ENCODE measurements around the gene CERKL.

The CERKL gene

GRCh38 chr2:181553244-181553643 lies 103.7 kb downstream of the CERKL start:
- DNase-seq (ENCODE audit: low read depth) = no peak
- TF ChIP-seq CTCF (IDR thresholded peaks at IDR 0.05; ENCODE audit: low read length, missing control alignments) = no peak
- H3K4me3 ChIP-seq (replicated peaks; ENCODE audit: low read depth, low read length) = no peak overlapping the region

DNA sequence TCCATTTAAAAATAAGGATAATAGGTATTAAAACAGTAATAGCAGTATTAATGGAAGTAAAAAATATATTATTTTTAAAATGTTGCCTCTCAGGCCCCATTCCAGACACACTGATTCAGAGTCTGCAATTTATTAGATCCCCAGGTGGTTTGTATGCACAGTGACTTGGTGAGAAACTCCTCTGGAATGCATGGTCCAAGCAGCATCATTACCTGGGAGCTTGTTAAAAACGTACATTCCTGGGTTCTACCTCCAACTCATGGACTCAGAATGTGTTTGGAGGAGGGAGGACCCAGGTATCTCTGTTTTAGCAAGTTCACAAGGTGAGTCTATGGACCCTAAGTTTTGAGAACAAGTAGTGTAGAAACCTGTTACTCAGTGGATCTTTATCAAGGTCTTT lies 104.1 kb downstream of the CERKL start:
- H3K4me3 ChIP-seq (replicated peaks; ENCODE audit: low read depth, low read length) = no peak overlapping the region
- peak; percentile 9 for DNase-seq (ENCODE audit: low read depth)
- no peak for TF ChIP-seq CTCF (IDR thresholded peaks at IDR 0.05; ENCODE audit: low read length, missing control alignments)

- no peak for TF ChIP-seq CTCF (IDR thresholded peaks at IDR 0.05; ENCODE audit: low read length, missing control alignments)
- H3K4me3 ChIP-seq (replicated peaks; ENCODE audit: low read depth, low read length) = no peak overlapping the region
- DNase-seq (ENCODE audit: low read depth) = no peak
These were observed 110.8 kb downstream of the CERKL start for GRCh38 chr2:181546086-181546485.

DNA sequence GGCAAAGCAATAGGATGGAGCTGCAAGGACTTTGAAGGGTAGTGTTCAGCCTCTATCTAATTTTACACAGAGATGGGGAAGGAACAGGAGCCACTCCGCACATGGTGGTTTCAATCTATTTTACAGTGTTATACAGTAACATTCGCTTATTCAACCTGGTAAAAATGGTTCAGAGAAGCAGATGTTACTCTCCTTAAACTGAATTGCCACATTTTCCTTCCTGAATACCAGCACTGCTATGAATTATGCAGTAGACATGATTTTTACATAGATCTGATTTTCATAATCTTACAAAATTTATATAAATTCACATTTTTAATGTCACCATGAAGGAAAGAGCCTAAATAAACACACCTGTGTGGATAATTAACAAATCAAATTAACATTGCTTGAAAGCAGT lies 114.7 kb downstream of the CERKL start:
- H3K4me3 ChIP-seq (replicated peaks; ENCODE audit: low read depth, low read length) = no peak overlapping the region
- no peak for TF ChIP-seq CTCF (IDR thresholded peaks at IDR 0.05; ENCODE audit: low read length, missing control alignments)
- no peak for DNase-seq (ENCODE audit: low read depth)

DNA sequence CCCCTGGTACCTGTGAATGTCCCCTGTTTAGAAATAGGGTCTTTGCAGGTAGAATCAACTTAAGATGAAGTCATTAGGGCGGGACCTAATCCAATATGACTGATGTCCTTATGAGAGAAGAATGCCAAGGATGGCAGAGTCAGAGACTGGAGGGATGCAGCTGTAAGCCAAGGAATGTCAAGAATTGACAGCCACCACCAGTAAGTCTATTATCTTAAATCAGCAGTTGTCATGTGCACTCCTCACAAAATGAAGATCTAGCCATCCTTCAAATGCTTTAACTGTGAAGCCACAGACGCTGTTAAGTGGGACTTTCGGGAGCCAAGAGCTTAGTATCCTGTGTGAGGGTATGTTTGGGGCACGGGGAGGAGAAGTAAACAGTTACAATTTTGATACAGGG lies 116.5 kb downstream of the CERKL start:
- DNase-seq (ENCODE audit: low read depth) = no peak
- H3K4me3 ChIP-seq (replicated peaks; ENCODE audit: low read depth, low read length) = no peak overlapping the region
- TF ChIP-seq CTCF (IDR thresholded peaks at IDR 0.05; ENCODE audit: low read length, missing control alignments) = no peak

DNA sequence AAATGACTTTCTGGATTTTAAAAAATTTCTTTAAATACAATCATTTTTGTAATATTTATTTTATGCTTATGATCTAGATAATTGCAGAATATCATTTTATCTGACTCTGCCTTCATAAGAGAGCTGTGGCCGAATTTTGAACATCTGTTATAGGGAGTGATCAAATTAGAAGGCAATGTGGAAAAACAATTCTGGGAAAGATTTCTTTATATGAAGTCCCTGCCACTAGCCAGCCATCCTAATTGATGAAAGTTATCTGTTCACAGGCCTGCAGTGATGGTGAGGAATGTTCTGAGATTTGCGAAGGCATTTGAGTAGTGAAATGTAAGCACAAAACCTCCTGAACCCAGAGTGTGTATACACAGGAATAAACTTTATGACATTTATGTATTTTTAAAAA lies 120.2 kb downstream of the CERKL start:
- no peak for DNase-seq (ENCODE audit: low read depth)
- TF ChIP-seq CTCF (IDR thresholded peaks at IDR 0.05; ENCODE audit: low read length, missing control alignments) = no peak
- H3K4me3 ChIP-seq (replicated peaks; ENCODE audit: low read depth, low read length) = no peak overlapping the region

GRCh38 chr2:181528441-181528840 lies 128.5 kb downstream of the CERKL start:
- H3K4me3 ChIP-seq (replicated peaks; ENCODE audit: low read depth, low read length) = no peak overlapping the region
- no peak for TF ChIP-seq CTCF (IDR thresholded peaks at IDR 0.05; ENCODE audit: low read length, missing control alignments)
- DNase-seq (ENCODE audit: low read depth) = no peak
